Adrenal gland (tissue), 5 donors: ENCODE results near the gene MYZAP.

Experiments
- CTCF ChIP-seq, 6 experiments: fragments of 450-650 bp in 4 of 6; fragments of 200-600 bp in 2 of 6; sonication (generic) in 1 of 6; IDR thresholded peaks; 1 replicate in 5 of 6; 2 replicates in 1 of 6; pipeline versions ENCODE4 v1.5.1 to v1.8.0; 2016 to 2021; ENCODE audit warnings: antibody characterized with exemption in 6 of 6, mild to moderate bottlenecking in 2 of 6, moderate library complexity in 1 of 6
- POLR2A ChIP-seq, 2 donors: fragments of 450-650 bp; IDR thresholded peaks; one replicate each; pipeline ENCODE4 v1.6.1; 2017; ENCODE audit warnings: antibody characterized with exemption in 2 of 2, mild to moderate bottlenecking in 2 of 2, moderate library complexity in 1 of 2
- donor health status: DM: no; HTN: no; CAD: no.

DNA sequence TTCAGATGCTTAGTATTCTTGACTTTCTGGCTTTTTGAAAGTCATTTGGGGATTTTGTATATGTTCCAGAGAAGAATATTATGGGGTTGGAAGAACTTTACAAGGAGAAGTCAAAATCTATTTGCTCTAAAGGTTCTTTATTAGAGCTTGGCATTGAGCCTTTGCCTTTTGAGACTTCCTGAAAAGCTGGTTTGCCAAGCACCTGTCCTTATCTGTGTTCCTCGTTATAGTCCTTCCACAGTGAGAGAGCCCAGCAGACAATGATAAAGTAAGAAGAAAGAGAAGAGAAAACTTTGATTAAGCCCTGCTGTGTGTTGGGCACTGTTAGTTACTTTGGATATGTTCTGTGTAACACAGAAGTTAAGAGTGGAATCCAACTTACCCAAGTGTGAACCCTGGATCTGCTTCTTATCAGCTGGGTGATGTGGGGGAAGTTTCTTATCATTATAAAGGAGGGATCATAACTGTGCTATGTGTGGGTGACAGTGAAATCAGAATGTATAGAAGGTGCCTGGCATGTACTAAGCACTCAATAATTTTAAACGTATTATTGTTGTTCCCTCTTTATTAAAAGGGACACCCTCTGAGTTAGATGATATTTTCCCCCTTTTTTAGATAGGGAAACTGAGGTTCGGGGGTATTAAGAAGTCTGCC lies 70.5 kb downstream of the MYZAP start:
- TF ChIP-seq POLR2A (IDR thresholded peaks at IDR 0.05), result no peak
- no peak for TF ChIP-seq CTCF (IDR thresholded peaks at IDR 0.05)
